Activated CD4-positive, alpha-beta T cell treated with anti-CD3 and anti-CD28 coated beads, Interleukin-2, amount 50 U/mL, for 4 hours (primary cell): ENCODE data around the gene SORCS2.

ENCODE experiments used
- DNase-seq, 2 experiments: peaks; one replicate each; pipeline ENCODE4 v3.0.0-alpha.2; 2020

SORCS2 gene

DNA sequence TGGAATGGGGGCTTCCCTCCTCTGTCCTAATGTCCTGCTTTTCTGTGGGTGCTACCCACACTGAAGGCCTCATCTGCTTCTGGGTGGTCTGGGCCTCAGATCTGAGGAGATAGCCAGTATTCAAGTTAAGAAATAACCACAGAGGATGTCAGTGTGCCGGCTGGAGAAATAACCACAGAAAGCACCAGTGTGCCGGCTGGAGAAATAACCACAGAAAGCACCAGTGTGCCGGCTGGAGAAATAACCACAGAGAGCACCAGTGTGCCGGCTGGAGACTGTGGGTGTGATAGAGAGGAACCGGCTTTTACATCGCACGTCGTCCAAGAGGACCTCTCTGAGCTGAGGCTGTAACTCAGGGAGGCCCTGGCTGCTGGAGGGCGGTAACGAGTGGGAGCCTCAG is 308.1 kb downstream of the SORCS2 start:
- DNase-seq = no peak

DNA sequence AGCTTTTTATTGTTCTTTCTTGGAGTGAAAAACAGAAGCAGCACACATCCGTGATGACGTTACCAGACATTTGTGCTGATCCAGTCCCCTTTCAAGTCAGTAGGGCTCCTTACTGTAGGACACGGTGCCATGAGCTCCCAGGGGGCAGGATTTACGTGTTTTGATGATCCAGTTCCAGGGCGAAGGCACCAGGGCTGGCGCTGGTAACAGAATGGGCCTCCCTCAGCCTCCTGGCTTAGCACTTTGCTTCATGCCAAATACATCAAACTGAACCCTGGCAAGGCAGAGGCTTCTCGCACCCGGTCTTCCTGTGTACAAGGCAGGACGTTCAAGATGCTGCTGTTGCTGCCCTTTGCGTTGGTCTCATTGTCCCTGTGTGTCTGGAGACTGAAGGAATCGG is 309.0 kb downstream of the SORCS2 start:
- DNase-seq = no peak

DNA sequence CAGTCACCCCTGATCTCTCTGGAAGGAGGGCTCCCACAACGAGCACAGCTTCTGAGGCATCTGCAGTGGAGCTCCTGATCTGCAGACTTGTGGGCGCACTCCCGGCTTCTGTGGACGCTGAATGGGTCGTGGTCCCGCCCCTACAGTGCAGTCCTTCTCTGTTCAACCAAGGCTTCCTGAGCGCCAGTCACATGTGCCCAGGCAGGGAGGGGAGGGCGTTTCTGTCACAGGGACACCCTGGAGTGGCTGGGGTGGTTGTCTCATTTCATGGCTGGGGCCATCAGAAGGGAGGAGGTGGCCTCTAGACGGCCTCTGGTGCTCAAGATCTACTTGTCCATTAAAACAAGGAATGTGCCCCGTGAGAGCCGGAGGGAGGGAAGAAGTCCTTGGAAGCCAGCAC is 309.5 kb downstream of the SORCS2 start:
- no peak for DNase-seq

DNA sequence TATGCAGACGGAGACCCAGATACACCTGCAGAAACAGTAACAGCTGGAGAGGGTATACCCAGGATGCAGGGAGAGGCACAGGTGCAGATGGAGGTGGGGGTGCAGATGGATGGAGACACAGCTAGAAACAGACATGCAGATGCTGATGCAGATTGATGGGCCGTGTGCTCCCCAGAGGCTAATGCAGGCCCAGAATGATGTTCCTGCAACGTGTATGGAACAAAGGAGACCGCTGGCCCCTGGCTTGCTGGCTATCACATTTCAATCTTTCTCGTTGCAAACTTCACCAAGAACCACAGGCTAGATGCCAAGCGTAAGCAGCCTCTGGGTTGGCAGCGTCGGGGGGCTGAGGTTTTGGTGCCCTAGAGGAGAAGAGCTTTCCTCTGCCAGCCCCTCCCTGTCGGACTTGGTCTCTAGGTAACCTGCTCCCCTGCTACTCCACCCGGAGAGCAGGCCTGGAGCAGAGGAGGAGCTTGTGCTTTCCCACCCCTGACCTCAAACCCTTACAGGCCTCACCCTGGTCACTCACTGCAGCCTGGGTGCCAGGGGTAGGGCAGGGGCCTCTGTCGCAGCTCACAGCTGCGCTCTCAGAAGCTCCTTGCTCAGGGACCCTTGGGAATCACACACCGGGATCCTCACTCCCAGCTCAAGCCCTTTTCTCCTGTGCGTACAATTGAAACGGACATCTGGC is 311.4 kb downstream of the SORCS2 start:
- no peak for DNase-seq

DNA sequence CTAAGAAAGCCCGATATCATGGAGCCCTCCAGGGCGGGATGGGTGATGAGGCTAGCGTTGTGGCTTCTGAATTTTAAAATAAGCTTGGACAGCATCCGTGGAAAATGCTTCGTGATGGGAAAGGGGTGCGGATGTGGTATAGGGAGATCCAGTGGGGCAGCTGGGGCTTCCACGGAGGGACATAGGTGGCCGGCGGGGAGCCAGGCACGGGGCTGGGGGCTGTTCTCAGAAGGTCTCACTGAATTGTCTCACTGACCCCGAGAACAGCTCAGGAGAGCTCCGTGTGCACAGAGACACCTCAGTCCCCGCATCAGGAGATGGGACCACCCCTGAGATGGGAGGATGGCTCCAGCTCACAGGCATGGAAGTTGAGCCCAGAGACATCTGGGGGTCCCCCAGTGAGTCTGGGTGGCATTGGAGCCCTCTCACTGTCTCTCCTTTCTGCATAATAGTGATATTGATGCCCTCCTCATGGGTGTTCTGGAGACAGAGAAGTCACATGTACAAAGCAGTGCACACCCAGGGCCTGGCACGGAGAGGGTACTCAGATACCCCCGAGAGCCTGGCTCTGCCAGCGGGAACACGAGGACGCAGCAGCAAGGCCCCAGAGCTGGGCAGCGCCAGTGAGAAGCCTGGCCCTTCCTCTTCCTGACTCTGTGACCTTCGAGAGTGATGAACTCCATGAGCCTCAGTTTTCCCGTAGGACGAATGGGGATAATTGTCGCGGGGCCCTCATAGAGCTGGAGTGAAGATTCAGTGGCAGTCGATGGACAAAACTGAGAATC is 313.0 kb downstream of the SORCS2 start:
- DNase-seq = no peak

DNA sequence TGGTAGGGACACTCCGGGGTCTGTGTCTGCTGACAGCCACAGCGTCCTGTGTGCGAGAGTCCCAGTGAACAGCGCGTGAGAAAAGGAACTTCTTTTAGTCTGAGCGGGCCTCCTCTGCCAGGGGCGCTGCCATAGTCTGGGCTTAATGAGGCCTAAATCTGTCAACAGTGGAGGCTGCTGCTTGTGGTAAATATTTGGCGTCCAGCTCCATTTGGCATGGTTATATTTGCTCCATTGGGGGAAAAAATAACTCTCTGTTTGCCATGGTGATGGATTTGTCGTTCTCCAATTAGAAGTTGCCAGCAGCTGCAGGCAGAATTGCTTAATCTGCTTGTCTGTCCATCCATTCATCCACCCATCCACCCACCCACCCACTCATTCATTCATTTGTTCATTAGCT is 313.8 kb downstream of the SORCS2 start:
- no peak for DNase-seq

DNA sequence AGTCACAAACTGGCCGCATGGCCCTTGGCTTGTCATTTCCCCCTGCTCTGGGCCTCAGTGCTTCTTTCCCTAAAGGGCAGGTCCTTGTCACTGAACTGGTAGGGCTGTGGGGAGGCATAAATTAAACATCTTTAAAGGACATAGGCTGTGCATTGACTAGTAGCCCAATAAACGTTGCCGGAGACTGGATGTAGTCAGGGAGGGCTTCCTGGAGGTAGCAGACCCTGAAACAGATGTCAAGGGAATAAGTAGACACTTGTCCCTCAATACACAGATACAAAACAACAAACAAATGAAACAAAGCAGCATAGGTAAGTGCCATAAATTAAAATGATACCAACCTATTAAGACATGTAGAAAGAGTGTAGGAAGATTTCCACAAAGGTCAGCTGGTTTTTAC is 314.2 kb downstream of the SORCS2 start:
- DNase-seq = no peak

DNA sequence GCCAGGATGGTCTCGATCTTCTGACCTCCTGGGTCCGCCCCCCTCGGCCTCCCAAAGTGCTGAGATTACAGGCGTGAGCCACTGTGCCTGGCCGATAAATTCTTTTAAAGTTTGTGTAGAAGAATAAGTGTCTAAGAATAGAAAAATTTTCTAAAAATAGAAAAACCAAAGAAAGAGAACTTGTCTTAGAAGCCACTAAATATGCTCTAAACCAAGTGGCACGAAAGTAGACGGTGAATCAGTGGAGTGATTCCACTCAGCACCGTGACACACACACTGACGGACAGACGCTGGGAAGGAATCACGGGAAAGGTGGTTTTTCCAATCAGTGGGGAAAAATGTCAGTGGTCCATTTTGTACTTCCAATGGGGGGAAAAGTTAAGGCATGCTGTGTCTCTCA is 315.0 kb downstream of the SORCS2 start:
- no peak for DNase-seq

DNA sequence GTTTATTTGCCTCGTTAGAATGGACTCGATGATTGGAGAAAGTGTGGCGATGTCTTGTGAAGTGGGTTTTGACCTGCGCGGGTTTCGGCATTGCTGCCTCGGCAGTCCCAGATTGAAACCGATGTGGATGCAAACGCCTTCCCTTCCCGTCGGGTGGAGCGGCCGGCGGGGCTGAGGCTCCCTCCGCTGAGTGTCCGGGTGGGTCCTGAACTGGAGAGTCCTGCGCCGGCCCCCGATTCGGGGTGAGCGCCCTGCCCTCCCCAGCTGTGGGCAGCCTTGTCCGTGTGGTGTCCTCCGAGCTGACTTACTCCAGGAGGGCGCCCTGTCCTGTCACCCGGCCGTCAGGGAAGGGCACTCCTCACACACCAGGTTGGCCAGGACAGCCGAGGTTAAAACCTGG is 317.7 kb downstream of the SORCS2 start:
- no peak for DNase-seq

DNA sequence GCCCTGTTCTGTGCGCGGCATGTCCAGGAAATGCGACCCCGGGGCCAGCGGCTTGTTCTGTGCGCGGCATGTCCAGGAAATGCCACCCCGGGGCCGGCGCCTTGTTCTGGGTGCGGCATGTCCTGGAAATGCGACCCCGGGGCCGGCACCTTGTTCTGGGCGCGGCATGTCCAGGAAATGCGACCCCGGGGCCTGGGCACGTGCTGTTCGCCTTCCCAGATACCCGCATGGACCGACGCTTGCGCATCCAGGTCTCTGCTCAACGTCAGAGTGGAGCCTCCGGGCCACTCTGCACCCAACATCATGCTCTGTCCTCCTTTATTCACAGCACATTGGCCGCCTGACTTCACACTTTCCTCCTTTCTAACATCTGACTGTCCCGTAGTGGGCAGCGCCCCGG is 318.2 kb downstream of the SORCS2 start:
- no peak for DNase-seq

DNA sequence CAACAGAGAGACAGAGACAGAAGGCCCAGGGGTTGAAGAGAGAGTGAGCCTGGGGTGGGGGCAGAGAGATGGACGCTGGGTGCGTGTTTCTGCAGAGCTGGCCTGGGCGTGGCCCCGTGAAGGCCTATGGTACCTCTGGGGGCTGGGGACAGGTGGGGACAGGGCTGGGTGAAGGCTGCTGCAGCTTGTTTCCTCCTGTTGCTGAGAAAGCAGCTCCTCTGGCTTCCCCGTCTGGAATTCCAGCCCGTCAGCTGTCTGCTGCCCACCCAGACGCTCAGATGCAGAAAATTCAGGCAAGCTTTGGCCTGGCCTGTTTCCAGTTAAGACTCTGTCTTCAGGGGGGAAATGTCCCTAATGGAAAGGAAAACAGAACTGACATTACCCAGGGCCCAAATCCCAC is 319.2 kb downstream of the SORCS2 start:
- DNase-seq = no peak

DNA sequence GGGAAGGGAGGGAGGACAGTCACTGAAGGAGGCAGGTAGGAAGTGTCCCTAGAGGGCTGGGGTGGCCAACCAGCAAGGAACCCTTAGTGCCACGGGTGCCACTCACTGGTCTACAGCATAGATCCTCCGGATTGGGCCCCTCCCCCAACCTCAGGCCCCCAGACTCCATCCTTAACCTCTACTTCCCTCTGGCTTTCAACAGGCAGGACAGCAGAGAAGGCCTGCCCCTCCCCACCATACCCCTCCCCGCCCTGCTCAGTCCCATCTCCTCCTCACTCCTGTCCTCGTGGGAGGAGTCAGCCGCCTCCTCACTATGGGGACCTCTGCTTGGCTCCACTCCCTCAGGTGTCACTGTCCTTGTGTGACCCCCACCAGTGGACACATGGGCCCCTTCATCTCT is 320.1 kb downstream of the SORCS2 start:
- no peak for DNase-seq

DNA sequence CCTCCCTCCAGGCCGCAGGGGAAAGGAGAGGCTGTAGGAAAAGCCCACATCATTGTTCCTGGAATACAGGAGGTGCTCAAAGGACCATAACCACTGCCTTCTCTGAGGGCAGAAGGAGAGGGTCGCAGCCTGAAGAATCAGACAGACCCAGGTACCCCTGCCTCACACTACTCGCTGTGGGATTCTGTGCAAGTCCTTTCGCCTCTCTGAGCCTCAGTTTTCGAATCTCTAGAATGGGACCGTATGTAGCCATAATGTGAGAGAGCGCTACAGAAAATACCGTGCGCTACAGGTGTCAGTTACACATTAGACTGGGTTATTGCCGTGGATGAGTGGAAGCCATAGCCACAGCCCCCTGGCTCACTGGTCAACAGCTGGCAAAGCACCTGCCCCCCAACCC is 320.6 kb downstream of the SORCS2 start:
- DNase-seq = no peak

DNA sequence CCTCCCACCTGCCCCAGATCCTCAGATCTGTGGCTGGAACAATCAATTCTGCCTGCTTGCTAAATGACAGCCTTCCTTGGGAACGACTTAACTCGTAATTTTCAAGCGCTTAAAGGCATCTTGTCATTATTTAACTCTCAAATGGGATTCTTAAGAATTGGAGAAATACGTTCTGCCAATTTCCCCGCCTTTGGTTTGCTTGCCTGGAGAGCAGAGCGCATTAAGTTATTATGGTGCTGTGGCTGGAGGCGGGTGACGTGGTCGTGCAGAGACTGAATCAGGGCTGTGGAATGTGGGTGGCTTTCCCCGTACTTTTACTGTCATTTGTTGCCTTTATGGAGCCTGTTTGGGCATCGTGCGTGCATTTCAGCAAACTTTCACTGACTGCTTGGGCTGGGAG is 321.3 kb downstream of the SORCS2 start:
- DNase-seq = no peak

DNA sequence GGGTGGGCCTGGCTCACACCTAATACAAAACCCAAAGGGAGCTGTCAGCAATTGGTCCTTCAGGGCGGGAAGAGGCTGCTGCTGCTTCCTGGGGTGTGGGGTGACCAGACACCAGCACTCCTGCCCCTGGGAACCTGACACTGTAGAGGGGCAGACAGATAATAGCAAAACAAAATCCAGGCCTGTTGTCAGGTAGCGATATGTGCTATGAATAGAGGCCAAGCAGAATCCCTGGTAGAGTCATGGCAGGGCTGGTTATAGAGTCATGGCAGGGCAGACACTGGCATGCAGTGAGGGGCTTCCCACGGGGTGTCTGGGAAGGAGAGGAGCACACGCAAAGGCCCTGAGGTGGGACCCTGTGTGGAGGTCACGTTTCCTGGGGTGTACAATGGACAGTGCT is 321.9 kb downstream of the SORCS2 start:
- DNase-seq = no peak

DNA sequence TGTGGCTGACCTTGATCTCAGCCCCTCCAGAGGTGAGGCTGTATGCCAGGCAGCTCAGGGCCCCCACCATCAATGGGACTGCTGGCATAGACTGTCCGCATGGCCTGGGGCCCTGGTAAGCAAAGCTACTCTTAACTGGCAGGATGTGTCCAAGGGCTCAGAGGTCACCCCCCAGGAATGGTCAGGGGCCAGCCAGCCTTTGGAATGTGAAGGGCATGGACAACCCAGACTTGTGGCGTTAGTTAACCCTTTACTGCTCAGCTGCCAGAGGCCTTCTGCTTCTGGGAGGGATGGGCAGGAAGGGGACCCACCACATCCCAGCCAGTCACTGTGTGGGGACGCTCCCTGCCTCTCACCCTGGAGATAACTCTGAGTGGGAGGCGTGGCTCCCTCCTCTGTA is 322.5 kb downstream of the SORCS2 start:
- no peak for DNase-seq

DNA sequence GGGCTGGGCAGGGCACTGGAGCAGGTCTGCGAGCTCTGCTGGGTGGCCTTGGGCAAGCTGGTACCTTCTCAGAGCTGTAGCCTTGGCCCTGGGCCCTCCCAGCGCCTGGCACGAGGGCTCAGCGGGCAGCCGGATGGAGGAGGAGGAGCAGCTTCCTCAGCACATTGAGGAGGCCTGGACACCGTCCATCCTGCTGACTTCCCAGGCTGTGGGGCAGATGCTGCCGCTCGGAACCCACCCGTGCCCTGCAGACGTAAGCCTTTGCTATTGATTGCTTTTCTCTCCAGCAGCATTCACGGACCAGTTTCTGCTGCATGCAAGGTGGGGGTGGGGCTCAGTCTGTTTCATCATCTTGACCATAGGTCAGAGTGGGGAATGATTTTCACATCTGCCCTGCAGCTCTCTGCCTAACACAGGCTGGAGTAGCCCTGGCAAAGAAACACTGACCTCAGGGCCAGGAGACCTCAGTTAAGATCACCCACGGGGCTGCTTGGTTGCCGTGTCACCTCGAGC is 323.1 kb downstream of the SORCS2 start:
- no peak for DNase-seq

DNA sequence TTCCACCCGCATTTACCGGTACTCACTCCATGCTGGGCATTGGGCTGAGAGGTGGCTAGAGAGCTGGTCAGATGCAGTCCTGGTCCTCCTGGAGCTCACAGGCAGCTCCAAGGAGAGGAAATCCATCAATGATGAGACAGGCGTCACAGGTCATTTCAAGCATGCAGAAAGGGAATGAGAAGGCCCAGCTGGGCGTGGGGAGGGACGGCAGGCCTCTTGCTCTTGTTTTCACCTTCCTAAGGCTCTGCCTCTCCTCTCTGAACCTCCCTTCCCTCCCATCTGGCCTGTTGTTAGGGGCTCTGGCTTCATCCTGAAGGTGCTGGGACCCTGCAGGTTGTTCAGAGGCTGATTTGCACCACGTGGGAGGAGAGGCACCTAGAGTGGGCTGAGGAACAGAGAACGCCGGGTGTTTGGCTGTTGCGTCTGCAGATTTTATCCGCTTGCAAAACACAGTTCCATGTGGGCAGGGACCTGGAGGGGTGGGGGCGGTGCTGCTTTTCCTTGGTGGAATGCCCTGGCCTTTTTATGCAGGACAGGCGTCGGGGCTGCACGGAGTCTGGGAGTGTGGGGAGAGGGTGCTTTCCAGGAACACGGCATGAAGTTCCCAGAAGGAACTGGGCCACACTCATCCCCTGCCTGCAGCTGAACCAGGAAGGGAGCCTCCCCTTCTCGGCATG is 323.9 kb downstream of the SORCS2 start:
- DNase-seq = no peak

DNA sequence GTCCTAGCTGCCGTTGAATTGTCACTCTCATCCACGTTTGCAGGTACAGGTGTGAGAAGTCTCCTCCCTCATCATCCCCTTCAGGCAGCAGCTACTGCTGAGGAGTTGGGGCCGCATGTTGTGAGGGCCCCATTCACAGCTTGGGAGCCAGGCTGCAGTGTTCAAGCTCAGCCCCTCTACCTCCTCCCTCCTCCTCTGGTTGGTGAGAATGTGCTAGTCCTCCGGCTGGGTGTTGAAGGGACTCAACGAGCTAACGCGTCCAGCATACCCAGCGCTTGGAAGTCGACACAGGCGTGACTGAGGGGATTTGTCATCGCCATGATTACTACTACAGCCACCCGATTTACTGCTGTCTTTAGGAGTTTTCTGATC is 324.4 kb downstream of the SORCS2 start:
- DNase-seq = no peak

DNA sequence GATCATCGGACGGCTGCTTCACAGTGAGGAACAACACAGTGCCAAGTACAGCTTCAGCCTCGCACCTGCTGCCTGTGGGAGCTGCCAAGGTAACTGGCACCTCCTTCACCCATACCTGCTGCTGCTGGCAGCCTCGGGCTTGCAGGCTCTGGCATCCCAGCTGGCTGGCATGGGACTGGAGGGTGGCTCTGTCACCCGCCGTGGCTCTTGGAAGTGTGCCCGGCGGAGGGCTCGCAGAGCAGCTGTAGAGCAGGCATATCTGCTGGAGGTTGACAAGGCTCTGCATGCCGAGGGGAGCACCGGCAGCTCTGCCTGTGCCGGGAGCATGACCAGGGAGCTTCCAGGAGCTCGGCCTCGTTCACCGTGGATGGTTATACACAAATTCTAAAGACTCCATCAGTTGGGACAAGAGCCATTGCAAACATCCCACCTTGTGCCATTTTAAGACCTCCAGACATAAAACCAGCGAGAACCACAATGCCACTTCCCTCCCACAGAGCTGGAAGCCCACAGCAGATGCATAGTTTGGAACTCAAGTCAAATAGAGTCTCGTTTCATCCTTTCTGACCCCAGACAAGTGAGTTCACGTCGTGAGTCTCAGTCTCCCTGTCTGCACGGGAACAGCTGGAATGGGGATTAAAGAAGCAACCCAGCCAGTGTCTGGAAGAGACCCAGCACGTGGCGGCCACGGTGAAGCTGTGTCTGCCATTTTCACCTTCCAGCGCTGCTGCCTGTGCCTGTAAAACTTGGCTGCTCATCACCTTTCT is 326.7 kb downstream of the SORCS2 start:
- DNase-seq = no peak

DNA sequence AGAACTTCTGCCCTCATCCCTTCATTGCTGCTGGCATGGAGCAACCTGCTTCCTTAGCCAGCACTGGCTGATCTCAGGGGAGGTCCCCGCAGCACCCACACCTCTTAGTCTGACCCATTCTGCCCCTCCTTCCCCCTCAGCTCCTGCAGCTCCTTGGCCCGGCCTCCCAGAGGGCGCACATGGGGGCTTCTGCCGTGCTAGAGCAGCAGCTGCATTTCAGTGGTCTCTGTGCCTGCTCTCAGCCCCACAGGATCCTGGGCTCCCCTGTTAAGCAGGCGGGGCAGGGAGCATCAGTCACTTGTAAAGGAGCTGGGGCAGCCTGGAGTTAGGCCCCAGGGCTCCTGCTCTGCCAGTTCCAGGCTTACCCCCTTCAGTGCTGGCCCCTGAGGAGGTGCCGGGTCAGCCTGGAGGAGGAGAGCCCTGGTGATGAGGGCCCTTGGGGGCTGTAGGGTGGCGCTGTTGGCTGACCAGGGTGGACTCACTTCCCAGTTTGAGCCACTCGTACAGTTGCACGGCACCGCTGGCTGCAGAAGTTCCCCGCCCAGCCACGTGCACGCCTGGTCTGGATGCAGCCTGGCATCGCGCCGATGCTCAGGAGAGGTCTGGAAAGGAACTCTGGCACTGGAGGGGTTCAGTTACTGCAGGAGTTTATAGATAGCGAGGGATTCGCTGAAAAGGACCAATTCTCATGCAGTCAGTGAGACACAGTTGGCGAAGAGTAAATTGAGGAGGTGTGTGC is 327.5 kb downstream of the SORCS2 start:
- DNase-seq = no peak

DNA sequence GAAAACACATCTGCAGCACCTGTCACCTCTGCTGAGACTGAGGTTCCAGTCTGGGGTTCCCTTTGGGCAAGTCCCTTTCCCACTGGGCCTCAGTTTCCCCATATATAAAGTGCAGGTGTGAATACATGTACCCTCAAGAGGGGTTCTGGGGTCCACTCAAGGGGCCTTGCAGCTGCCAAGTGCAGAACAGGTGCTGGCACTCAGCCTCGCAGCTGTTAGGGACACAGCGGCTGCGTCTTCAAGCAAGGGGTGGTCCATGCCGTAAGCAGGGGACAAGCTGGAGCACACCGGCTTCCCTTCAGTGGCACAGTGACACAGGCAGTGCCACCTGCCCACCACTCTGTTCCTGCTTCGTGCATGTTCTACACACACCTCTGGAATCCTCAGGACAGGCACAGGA is 329.3 kb downstream of the SORCS2 start:
- DNase-seq = no peak
